ENCODE measurements around the gene MASP1.

DNA sequence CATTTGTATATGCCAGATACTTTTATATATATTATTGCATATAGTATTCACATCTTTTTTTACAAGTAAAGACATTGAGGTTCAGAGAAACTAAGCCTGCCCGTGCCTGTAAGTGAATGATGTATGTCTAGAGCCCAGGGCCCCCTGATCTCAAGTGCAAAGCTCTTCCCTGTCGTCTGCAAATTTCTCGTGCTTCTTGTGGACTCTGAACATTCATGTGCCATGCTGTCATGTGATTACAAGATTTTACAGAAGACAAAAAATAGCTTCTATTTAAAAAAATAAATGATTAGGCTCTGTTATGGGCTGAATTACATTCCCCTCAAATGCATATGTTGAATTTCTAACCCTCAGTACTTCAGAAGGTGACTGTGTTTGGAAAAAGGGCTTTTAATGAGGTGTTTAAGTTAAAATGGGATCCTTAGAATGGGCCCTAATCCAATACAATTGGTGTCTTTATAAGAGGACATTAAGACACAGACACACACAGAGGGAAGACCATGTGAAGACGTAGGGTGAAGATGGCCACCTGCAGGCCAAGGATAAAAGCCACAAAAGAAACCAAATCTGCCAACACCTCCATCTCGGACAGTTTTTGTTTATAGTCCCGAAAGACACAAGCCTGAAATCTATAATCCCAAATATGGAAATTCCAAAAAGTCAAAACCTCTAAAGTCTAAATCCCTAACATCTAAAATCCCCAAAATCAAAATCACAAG lies 3.9 kb upstream of the MASP1 start:
- TF ChIP-seq HOXA7 (CRISPR knock-in tag; IDR thresholded peaks at IDR 0.05) (no peak), CTCF (IDR thresholded peaks at IDR 0.05) (no peak), POLR2A (IDR thresholded peaks at IDR 0.05; ENCODE audit: low read length) (no peak), RFX5 (IDR thresholded peaks at IDR 0.05) (no peak), FOSL2 (IDR thresholded peaks at IDR 0.05) (no peak), FOSL2 (CRISPR knock-in tag; IDR thresholded peaks at IDR 0.05) (no peak), CEBPB (IDR thresholded peaks at IDR 0.05) (no peak)
